A549 (cell line): ENCODE measurements around the gene OPRM1.

ENCODE experiments used
- CTCF ChIP-seq: fragments of >200 bp; sonication (Bioruptor Twin); formaldehyde crosslinking; IDR thresholded peaks from 3 replicates; pipeline ENCODE4 v1.5.1; 2016
- HES2 ChIP-seq: fragments of >200 bp; sonication (Bioruptor Twin); formaldehyde crosslinking; IDR thresholded peaks from 2 replicates; pipeline ENCODE4 v1.6.1; 2016
- HOXA7 ChIP-seq: fragments of 250-450 bp; sonication (Bioruptor Pico); IDR thresholded peaks from 2 replicates; pipeline ENCODE4 v1.5.0; 2020; ENCODE audit warnings: mild to moderate bottlenecking, moderate library complexity
- MAX ChIP-seq: IDR thresholded peaks from 2 replicates; pipeline ENCODE4 v1.6.1; 2012
- MYC ChIP-seq: IDR thresholded peaks from 2 replicates; pipeline ENCODE4 v1.6.1; 2012; ENCODE audit warnings: mild to moderate bottlenecking, inconsistent platforms, low read length, improper control_type of control experiment, borderline replicate concordance
- RNF2 ChIP-seq: fragments of 200-600 bp; sonication (generic); IDR thresholded peaks from 2 replicates; pipeline ENCODE4 v1.6.1; 2016; ENCODE audit warnings: low read depth, mild to moderate bottlenecking, antibody characterized with exemption, moderate library complexity, borderline replicate concordance

GRCh38 chr6:154274168-154274567 is 235.1 kb downstream of the OPRM1 start:
- TF ChIP-seq CTCF (no peak), MYC (no peak), RNF2 (no peak), HOXA7 (CRISPR knock-in tag) (no peak), MAX (no peak), HES2 (no peak)
